DND-41 (cell line): ENCODE results near the gene C9orf85.

ENCODE experiments used
- ATAC-seq: fragments of 200-7000 bp; cut with Tn5 transposase; 3 replicates; pipeline ENCODE4 v1.9.1; 2021; ENCODE audit warnings: low read depth; ENCODE audit not compliant: insufficient read depth
- DNase-seq: peaks from one replicate; pipeline ENCODE4 v3.0.0-alpha.2; 2020
- H2AFZ ChIP-seq: 2 replicates; pipeline ENCODE4 v1.6.0; 2012; ENCODE audit warnings: low read depth, low read length
- H3K27ac ChIP-seq: 2 replicates; pipeline ENCODE4 v1.5.1; 2012; ENCODE audit warnings: low read length, inconsistent platforms
- H3K27me3 ChIP-seq: fragments of 200-600 bp; sonication (generic); 2 replicates; pipeline ENCODE4 v1.6.0; 2012; ENCODE audit warnings: low read length, mild to moderate bottlenecking, inconsistent platforms; ENCODE audit not compliant: insufficient read depth, poor library complexity
- H3K36me3 ChIP-seq: 2 replicates; pipeline ENCODE4 v1.5.1; 2012; ENCODE audit warnings: low read length, inconsistent platforms; ENCODE audit not compliant: insufficient read depth
- H3K4me1 ChIP-seq: 2 replicates; pipeline ENCODE4 v1.5.1; 2012; ENCODE audit warnings: mild to moderate bottlenecking, low read length; ENCODE audit not compliant: insufficient read depth
- H3K4me2 ChIP-seq: 2 replicates; pipeline ENCODE4 v1.6.0; 2012; ENCODE audit warnings: mild to moderate bottlenecking, moderate library complexity, low read length, inconsistent platforms; ENCODE audit not compliant: insufficient read depth
- H3K4me3 ChIP-seq, 2 experiments: fragments of 200-600 bp in 1 of 2; shearing (Covaris generic) in 1 of 2; 2 replicates each; pipeline ENCODE4 v1.5.1; 2012 to 2016; ENCODE audit warnings: inconsistent platforms in 2 of 2, low read length in 2 of 2, mild to moderate bottlenecking in 2 of 2, low read depth in 1 of 2, moderate library complexity in 1 of 2
- H3K79me2 ChIP-seq: 2 replicates; pipeline ENCODE4 v1.6.0; 2012; ENCODE audit warnings: low read length, inconsistent platforms; ENCODE audit not compliant: insufficient read depth
- H3K9ac ChIP-seq: 2 replicates; pipeline ENCODE4 v1.6.0; 2012; ENCODE audit warnings: low read depth, mild to moderate bottlenecking, inconsistent platforms, low read length, moderate library complexity
- H3K9me3 ChIP-seq: 2 replicates; pipeline ENCODE4 v1.5.1; 2012; ENCODE audit warnings: low read length, moderate library complexity, mild to moderate bottlenecking, inconsistent platforms; ENCODE audit not compliant: insufficient read depth, severe bottlenecking
- H4K20me1 ChIP-seq: 2 replicates; pipeline ENCODE4 v1.6.0; 2012; ENCODE audit warnings: low read length; ENCODE audit not compliant: insufficient read depth
- CTCF ChIP-seq: IDR thresholded peaks from 2 replicates; pipeline ENCODE4 v1.5.1; 2012; ENCODE audit warnings: borderline replicate concordance, low read length, moderate library complexity, mild to moderate bottlenecking; ENCODE audit not compliant: poor library complexity, severe bottlenecking; ENCODE audit errors: extremely low read depth
- EZH2 ChIP-seq: IDR thresholded peaks from 3 replicates; pipeline ENCODE4 v1.6.1; 2012; ENCODE audit warnings: borderline replicate concordance, low read depth, mild to moderate bottlenecking, moderate library complexity, low read length, inconsistent platforms; ENCODE audit not compliant: severe bottlenecking

Gene C9orf85

GRCh38 chr9:71929791-71930440 lies 18.5 kb downstream of the C9orf85 start:
- Histone ChIP-seq H2AFZ (no peak overlapping the region), H3K4me2 (no peak overlapping the region), H3K9ac (no peak overlapping the region)

GRCh38 chr9:71931166-71931565 lies 19.7 kb downstream of the C9orf85 start:
- no peak overlapping the region for H2AFZ ChIP-seq
- H3K4me2 ChIP-seq, result no peak overlapping the region
- no peak overlapping the region for H3K4me3 ChIP-seq
- TF ChIP-seq EZH2 (no peak), CTCF (no peak)
- H3K27ac ChIP-seq, result no peak overlapping the region
- no peak overlapping the region for H3K9ac ChIP-seq
- no peaks in the 10 kb centered on the region for H3K9me3 ChIP-seq
- H3K36me3 ChIP-seq, result no peaks in the 10 kb centered on the region
- ATAC-seq (no peak), DNase-seq (no peak)
- H3K4me1 ChIP-seq, result no peaks in the 10 kb centered on the region
- H4K20me1 ChIP-seq, result no peaks in the 10 kb centered on the region
- H3K79me2 ChIP-seq, result peaks cover 44% of the 10 kb centered on the region
- no peaks in the 10 kb centered on the region for H3K27me3 ChIP-seq

More at GRCh38 chr9:71929791-71930440, 18.5 kb downstream of the C9orf85 start:
- no peaks in the 10 kb centered on the region for H3K9me3 ChIP-seq
- H3K36me3 ChIP-seq, result no peaks in the 10 kb centered on the region
- no peak for DNase-seq
- no peak overlapping the region for H3K4me3 ChIP-seq
- ATAC-seq, result no peak
- no peaks in the 10 kb centered on the region for H3K27me3 ChIP-seq
- no peaks in the 10 kb centered on the region for H4K20me1 ChIP-seq
- no peak overlapping the region for H3K27ac ChIP-seq
- no peak for TF ChIP-seq CTCF
- no peak for TF ChIP-seq EZH2
- H3K4me1 ChIP-seq, result no peaks in the 10 kb centered on the region
- peaks cover 48% of the 10 kb centered on the region for H3K79me2 ChIP-seq

GRCh38 chr9:71936066-71936465 lies 24.6 kb downstream of the C9orf85 start:
- H3K79me2 ChIP-seq, result peaks cover 50% of the 10 kb centered on the region
- H3K9ac ChIP-seq, result no peak overlapping the region
- H3K36me3 ChIP-seq, result no peaks in the 10 kb centered on the region
- H2AFZ ChIP-seq, result no peak overlapping the region
- TF ChIP-seq EZH2, result no peak
- no peak for TF ChIP-seq CTCF
- H3K4me3 ChIP-seq, result no peak overlapping the region
- ATAC-seq (no peak), DNase-seq (no peak)
- H3K4me1 ChIP-seq, result no peaks in the 10 kb centered on the region
- no peak overlapping the region for H3K27ac ChIP-seq
- H3K27me3 ChIP-seq, result no peaks in the 10 kb centered on the region
- no peak overlapping the region for H3K4me2 ChIP-seq
- no peaks in the 10 kb centered on the region for H3K9me3 ChIP-seq
- no peaks in the 10 kb centered on the region for H4K20me1 ChIP-seq
